Fibroblast of peridontal ligament (primary cell): Measurements from ENCODE around the gene EBLN2.

Experiments used
- DNase-seq: peaks from one replicate; pipeline ENCODE4 v3.0.0-alpha.2; 2010; ENCODE audit errors: extremely low read depth

The EBLN2 gene

GRCh38 chr3:73061416-73061815, at the start of gene EBLN2:
Gene EBLN2, plus strand, starts transcription at chr3:73061659. Its CDS starts 423 bp downstream, at chr3:73062082.
- DNase-seq = no peak

- DNase-seq = no peak
Observed at GRCh38 chr3:73018298-73018697, 43.2 kb upstream of the EBLN2 start.

- no peak for DNase-seq
Observed at GRCh38 chr3:73018790-73019441, 42.5 kb upstream of the EBLN2 start.

- no peak for DNase-seq
Observed at GRCh38 chr3:73021301-73021835, 40.1 kb upstream of the EBLN2 start.

- no peak for DNase-seq
Observed at GRCh38 chr3:73024836-73025235, 36.6 kb upstream of the EBLN2 start.

GRCh38 chr3:73026111-73026759, 35.2 kb upstream of the EBLN2 start:
- DNase-seq = no peak

GRCh38 chr3:73026760-73027113, 34.7 kb upstream of the EBLN2 start:
- no peak for DNase-seq

GRCh38 chr3:73028803-73029202, 32.7 kb upstream of the EBLN2 start:
- DNase-seq = no peak

GRCh38 chr3:73029321-73029796, 32.1 kb upstream of the EBLN2 start:
- peak; percentile 83 for DNase-seq

- DNase-seq = no peak
Observed at GRCh38 chr3:73030073-73030597, 31.3 kb upstream of the EBLN2 start.

- DNase-seq = no peak
Observed at GRCh38 chr3:73031573-73032103, 29.8 kb upstream of the EBLN2 start.

GRCh38 chr3:73036694-73037591, 24.5 kb upstream of the EBLN2 start:
- DNase-seq = peak; percentile 48

GRCh38 chr3:73041537-73041936, 19.9 kb upstream of the EBLN2 start:
- DNase-seq = no peak

- DNase-seq = no peak
Observed at GRCh38 chr3:73043414-73043813, 18.0 kb upstream of the EBLN2 start.

- no peak for DNase-seq
Observed at GRCh38 chr3:73045391-73045790, 16.1 kb upstream of the EBLN2 start.

GRCh38 chr3:73046195-73046594, 15.3 kb upstream of the EBLN2 start:
- no peak for DNase-seq

- no peak for DNase-seq
Observed at GRCh38 chr3:73049319-73049718, 12.1 kb upstream of the EBLN2 start.

- no peak for DNase-seq
Observed at GRCh38 chr3:73052857-73053256, 8.6 kb upstream of the EBLN2 start.

GRCh38 chr3:73055583-73055982, 5.9 kb upstream of the EBLN2 start:
- DNase-seq = no peak

- peak; percentile 86 for DNase-seq
Observed at GRCh38 chr3:73056014-73056844, 5.2 kb upstream of the EBLN2 start.

GRCh38 chr3:73056845-73057150, 4.7 kb upstream of the EBLN2 start:
- DNase-seq = no peak
